ENCODE results near the gene PDIA2.

The PDIA2 gene

GRCh38 chr16:301235-301634 lies 18.3 kb downstream of the PDIA2 start:
- DNase-seq (ENCODE audit: low read depth), result no peak

- DNase-seq (ENCODE audit: low read depth), result no peak
Measured at GRCh38 chr16:301950-302349, 19.0 kb downstream of the PDIA2 start.

- no peak for DNase-seq (ENCODE audit: low read depth)
Measured at GRCh38 chr16:303760-304505, 21.0 kb downstream of the PDIA2 start.

GRCh38 chr16:305916-306626 lies 23.1 kb downstream of the PDIA2 start:
- DNase-seq (ENCODE audit: low read depth), result no peak

- DNase-seq (ENCODE audit: low read depth), result no peak
Measured at GRCh38 chr16:306911-307370, 24.0 kb downstream of the PDIA2 start.

GRCh38 chr16:307691-308312 lies 24.8 kb downstream of the PDIA2 start:
- DNase-seq (ENCODE audit: low read depth), result no peak

GRCh38 chr16:309476-309875 lies 26.5 kb downstream of the PDIA2 start:
- no peak for DNase-seq (ENCODE audit: low read depth)

- DNase-seq (ENCODE audit: low read depth), result no peak
Measured at GRCh38 chr16:311725-312124, 28.8 kb downstream of the PDIA2 start.

- DNase-seq (ENCODE audit: low read depth), result no peak
Measured at GRCh38 chr16:314351-314750, 31.4 kb downstream of the PDIA2 start.

GRCh38 chr16:314795-315299 lies 31.9 kb downstream of the PDIA2 start:
- no peak for DNase-seq (ENCODE audit: low read depth)

- DNase-seq (ENCODE audit: low read depth), result no peak
Measured at GRCh38 chr16:316741-317464, 33.9 kb downstream of the PDIA2 start.

GRCh38 chr16:317583-317982 lies 34.6 kb downstream of the PDIA2 start:
- no peak for DNase-seq (ENCODE audit: low read depth)

- DNase-seq (ENCODE audit: low read depth), result no peak
Measured at GRCh38 chr16:318628-319027, 35.7 kb downstream of the PDIA2 start.

- no peak for DNase-seq (ENCODE audit: low read depth)
Measured at GRCh38 chr16:320206-320605, 37.2 kb downstream of the PDIA2 start.

- no peak for DNase-seq (ENCODE audit: low read depth)
Measured at GRCh38 chr16:321532-321931, 38.6 kb downstream of the PDIA2 start.

- DNase-seq (ENCODE audit: low read depth), result no peak
Measured at GRCh38 chr16:322476-323143, 39.6 kb downstream of the PDIA2 start.

- no peak for DNase-seq (ENCODE audit: low read depth)
Measured at GRCh38 chr16:324201-324450, 41.2 kb downstream of the PDIA2 start.

- DNase-seq (ENCODE audit: low read depth), result peak; percentile 43
Measured at GRCh38 chr16:324451-325334, 41.7 kb downstream of the PDIA2 start.

GRCh38 chr16:325375-326145 lies 42.6 kb downstream of the PDIA2 start:
- DNase-seq (ENCODE audit: low read depth), result no peak

- DNase-seq (ENCODE audit: low read depth), result no peak
Measured at GRCh38 chr16:330741-331140, 47.8 kb downstream of the PDIA2 start.
